Stimulated activated CD8-positive, alpha-beta memory T cell treated with anti-CD3 and anti-CD28 coated beads, Interleukin-2, amount 100 ng/mL, for 1 hour (primary cell): Measurements from ENCODE around the gene CCNK.

ENCODE experiments used
- DNase-seq, 2 donors: peaks; one replicate each; pipeline ENCODE4 v3.0.0-alpha.2; 2020; ENCODE audit warnings: low read depth in 2 of 2

CCNK gene

DNA sequence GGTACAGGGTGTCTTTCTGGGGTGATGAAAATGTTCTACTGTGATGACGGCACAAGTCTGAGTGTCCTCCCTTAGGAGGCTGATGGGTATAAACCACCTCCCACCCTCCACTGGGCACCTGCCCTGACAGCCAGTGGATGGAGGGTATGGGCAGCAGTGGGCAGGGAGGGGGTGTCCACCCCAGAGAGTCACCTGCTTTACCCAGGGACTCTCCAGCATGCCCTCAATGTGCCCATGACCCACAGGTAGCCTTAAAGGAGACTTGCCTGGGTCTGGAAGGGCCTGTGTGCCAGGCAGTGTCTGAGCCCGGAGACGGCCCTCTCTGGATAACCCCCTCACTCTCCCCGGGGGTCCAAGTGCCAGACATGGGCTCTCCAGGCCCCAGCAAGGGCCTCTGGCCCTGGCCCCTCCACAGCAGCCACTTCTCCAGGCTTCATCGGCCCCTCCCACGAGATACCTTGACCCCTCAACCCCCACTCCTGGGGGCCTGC is 38.8 kb downstream of the CCNK start:
- DNase-seq = no peak

DNA sequence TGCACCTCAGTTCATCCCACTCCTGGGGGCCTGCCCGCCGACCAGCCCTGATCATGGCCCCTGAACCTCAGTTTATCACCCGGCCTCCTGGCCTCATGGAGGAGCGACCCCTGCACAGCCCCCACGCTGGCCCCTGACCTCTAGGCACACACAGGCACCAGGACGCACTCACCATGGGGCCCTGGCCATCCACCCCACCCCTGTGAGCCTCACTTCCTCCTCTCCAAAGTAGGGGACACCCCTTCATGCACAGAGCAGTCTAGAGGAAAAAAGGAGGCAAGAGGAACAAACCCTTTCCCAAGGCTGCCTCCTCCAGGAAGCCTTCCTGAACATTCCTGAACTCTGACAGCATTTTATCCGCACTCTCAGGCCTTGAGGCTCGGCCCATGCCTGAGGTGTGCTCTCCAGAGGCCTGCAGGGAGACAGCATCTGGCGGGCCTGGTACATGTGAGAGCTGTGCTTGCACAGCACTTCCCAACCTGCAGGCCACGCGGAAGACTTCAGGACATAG is 39.4 kb downstream of the CCNK start:
- DNase-seq = no peak

DNA sequence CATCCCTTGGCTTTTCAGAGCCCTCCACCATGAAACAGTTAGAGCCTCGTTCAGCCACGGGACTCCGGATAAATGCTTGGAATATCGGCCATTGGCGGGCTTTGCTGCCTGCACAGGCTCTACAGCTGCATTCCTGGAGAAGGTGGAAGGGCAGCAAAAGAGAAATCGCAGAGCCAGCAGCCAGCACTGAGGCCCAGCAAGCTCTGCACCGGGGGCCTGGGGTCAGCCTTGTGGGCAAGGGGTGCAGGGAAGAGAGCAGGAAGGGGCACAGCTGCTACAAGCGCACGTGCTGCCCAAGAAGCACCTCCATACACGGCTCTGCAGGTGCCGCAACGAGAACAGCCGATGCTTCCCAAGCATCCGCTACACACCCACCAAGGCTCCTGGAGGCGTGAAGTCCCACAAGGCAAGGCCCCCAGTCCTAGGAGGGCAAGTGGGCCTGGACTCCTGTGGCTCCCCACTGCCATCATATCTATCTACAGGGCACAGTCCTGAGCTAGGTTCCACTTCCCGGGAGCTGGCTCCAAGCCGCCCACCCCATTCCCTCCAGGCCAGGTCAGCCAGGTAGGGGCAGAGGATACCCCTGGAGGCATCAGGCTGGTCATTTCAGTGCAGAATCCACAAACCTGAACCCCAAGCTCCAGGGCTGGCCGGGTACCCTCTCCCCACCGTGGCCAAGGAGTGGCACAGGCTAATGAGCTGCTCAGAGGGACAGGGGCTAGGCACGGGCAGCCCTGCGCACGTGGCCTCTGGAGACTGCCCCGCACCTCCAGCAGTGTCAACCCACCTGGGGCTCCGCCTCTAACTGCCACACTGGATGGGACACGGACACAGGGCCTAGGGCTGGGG is 40.2 kb downstream of the CCNK start:
- no peak for DNase-seq

DNA sequence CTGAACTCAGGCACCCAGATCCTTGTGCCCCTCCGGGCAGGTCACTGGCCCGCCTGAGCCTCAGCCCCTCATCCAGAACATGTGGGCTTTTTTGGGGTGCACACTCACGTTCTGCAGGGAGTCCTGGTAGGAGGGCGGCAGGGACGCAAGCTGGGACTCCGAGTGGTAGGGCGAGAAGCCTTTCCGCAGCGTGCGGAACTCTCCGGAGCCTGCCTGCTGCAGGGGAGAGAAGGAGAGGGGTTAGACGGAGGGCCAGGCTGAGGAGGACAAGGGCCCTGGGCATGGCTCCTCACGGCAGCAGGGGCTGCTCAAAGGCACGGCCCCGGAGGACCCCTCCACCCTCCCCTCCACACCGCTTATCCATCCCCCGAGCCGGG is 40.8 kb downstream of the CCNK start:
- no peak for DNase-seq

DNA sequence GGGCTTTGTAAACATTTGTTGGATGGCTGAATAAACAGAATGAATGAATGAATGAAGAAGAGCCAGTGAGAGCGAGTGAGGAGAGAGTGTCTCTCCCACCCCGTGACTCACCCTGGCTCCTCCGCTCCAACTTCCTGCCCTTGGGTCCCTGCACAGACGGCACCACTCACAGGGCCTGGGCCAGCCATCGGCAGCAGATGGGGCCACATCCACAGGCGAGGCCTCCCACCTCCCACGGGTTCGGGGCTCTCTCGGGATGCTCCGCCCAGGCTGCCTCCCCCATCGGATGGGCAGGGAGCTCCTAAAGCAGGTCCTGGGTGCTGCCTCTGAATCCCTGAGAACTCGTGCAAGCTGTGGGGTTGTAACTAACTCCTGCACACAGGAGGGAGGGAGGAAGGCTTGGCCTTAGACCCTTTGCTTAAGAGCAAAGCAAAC is 41.3 kb downstream of the CCNK start:
- DNase-seq = no peak

DNA sequence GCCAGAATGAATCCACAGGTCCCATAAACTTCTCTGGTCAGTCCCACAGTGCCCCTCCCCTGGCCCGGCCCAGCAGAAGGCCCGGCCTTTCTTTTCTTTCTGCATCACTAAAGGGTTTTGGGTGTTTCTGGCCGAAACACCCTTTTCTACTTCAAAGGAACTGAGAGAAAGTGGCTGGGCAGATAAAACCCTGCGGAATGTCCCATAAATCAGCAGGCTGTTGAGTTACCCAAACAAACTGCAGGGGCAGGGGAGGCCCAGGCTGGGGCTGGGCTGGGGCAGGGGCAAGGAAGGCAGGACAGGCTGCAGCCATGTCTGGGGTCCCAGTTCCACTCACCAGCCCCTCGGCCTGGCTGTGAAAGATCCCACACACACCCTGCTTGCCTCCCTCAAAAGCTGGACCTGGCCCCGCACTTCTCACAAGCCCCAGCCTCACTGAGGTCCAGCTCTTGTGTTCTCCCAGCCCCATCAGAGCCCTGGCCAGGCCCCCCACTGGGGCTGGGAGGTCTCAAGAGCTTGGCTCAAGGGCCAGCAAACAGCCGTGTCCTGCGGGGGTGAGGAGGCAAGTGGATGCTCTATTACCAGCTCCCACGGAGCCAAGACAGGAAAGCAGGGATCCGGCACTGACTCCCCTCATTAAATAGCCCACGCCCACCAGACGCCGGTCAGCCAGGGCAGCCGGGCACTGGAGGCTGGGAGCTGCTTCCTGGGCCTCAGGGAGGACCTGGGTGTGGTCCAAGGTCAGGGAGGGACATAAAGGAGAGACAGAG is 41.9 kb downstream of the CCNK start:
- DNase-seq = no peak

DNA sequence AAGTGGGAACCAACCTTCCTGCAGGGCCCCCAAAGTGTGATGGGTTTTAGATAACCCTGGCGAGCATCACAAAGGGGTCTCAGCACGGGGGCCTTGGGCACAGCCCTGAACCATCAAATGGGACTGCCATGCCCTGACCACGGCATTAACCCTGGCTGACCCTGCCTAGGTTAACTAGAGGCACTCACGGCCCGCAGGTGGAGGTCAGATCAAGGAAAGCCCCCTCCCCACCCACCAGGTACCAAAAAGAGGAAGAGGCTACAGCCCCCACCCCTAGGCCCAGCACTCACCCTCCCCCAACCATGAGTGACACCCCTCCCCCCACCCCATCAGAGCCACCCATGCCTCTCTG is 42.5 kb downstream of the CCNK start:
- no peak for DNase-seq

DNA sequence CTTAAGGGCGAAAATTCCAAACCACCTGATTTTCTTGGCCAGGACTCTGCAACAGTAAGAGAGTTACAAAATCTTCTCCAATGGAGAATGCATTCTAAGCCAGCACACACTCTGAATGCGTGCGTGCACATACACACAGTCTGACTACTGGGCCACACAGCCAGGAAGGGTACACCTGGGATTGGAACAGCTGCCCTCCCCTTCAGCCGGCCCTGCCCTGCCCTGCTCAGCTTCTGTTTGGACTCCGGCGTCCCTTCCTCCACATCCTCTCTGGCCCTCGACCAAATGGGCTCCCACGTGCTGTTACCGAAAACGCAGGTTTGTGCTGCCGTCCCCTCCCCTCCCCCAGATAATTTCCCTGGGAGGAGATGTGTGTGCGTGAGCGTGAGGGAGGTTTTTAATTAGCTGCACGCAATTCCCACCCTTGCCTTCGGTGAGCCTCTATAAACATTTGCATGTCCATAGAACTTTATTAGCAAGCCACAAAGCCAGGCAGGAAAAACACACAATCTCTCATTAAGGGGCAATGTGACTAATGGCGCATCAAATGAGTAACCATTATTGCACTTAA is 43.0 kb downstream of the CCNK start:
- no peak for DNase-seq

DNA sequence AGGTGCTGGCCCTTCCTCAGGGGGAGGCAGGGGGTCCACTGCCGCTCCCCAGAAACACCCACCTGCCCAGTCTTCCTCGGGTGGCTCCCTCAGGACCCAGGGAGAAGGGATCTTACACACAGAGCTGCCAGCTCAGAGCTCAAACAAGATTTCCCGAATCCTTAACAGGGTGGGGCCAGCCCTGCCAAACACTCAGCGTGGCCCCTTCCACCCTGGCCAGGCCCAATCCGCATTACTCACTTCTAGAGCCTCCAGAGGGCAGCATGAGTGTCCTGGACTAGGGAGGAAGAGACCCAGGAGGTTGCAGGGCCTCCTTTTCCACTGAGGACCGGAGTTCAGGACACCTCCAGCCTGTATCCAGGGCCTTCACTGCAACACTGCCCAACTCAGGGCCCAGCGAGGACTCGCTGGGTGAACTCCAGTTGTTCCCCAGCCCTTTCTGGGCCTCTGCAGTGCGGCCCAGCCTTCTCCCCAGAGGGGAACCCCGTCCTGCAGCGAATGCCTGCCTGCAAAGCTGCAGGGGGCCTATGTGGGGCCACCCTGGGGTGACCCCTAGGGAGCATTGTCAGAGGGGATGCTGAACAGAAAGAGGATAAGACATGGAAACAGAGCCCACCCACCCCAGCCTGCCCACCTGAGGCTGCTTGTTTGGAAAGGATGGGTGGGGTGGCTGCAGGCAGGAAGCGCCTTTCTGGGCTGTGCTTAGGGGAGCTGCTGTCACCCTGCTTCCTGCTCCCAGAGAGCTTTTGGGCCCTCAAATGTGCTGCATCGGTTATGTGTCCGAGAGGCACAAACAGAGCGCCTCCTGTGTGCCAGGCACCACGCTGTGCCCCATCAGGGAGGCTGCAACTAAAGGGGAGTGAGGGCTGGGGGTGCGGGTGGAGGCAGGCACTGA is 43.8 kb downstream of the CCNK start:
- no peak for DNase-seq

DNA sequence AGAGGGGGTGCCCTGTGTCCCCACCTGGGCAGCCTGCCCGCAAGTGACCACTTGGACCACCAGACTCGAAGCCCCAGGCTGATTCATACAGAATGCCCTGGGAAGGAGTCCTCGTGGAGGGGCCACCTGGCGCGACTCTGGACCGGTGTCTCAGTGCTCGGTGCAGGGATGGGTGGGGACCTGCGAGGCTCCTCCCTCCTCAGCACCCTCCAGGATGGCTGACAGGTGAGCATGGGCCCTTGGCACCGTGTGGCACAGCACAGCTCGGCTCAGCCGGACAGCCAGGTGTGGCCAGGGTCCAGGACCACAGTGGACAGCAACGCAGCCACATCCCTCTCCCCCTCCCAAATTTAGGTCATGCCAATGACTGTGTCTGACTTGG is 44.5 kb downstream of the CCNK start:
- no peak for DNase-seq

DNA sequence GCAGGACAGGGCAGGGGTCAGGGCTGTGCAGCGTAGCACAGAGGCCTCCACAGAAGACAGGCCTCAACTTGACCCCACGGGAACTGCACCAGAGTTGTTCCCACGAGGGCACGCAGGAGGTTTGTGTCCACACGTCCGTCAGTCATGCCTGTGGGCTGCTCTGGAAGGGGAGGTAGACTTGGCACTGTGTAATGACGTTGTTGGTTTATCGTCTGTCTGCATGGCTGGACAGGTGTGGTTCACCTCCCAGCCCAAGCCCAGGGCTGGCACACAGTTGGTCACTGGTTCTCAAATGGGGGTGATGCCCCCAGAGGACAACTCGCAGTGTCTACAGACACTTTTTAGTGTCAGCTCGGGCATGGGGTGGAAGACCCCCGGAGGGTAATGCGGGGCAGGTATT is 45.8 kb downstream of the CCNK start:
- no peak for DNase-seq

DNA sequence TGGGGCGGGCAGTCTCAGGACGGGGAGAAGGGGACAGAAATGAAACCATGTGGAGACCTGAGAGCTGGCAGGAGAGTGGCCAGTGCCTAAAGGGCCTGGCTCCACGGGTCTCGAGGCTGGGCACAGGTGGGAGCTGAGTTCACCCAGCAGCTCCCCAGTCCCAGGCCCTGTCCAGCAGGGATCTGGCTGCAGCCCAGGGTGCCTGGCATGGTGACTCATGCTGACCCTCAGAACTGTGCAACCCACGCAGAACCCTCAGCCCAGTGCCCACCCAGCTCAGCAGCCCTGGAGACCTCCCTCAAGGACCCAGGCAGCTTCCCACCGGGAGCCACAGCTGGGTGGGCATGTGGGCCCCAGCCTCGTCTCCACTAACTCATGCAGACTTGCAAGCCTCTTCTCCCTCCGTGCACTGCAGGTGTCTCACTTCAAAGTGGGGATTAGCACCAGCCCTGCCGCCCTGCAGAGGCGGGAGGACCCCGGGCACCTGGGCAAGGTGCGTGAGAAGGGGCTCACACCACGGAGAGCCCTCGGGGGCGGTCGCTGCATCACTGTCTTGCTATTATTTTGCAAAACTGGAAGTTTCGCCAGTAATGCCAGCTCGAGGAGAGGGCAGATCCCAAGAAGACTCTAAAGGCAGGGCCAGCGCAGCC is 46.3 kb downstream of the CCNK start:
- DNase-seq = no peak

DNA sequence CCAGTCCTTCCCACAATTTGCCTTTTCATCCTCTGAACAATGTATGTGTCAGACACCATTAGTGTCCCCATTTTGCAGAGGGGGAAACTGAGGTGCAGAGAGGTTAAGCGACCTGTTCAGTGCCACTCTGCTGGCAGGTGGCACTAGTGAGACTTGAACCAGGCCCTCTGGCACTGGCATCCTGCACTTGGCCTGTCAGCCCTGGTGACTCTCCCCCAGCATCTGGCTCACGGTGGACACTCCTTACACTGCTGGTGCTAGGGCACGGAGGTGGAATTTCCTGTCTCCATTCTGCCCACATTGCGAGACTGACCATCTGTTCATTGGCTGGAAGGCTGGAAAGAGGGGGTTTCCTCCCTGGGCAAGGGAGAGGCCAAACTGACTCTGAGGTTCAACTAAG is 48.7 kb downstream of the CCNK start:
- DNase-seq = no peak

DNA sequence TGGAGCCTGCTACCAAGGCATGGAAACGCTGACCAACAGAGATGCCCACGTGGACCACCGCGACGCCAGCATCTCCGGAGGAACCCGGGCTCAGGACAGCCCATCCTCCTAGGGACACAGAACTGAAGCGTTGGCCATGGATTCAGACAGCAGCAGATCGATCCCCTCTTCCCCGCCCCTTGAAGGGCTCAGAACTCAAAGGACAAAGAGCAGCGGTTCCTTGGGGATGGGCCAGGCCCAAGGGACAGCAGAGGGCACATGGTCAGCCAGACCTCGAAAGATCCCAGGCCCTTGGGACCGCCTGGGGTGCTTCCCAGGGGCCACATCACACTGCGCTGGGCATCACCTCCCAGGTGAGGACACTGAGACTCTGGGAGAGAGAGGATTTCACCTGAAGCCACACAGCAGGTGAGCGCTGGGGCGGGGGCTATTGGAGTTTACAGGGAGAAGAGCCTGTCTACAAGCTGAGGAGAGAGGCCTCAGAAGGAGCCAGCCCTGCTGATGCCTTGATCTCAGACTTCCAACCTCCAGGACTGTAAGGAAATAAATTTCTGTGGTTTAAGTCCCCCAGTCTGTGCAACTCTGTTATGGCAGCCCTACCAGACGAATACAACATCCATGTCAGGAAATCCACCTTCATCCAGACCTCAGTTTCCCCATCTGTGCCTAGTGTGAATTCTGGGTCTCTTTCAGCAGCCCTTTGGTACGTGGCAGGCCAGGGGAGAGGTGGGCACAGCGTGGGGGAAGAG is 49.4 kb downstream of the CCNK start:
- no peak for DNase-seq

DNA sequence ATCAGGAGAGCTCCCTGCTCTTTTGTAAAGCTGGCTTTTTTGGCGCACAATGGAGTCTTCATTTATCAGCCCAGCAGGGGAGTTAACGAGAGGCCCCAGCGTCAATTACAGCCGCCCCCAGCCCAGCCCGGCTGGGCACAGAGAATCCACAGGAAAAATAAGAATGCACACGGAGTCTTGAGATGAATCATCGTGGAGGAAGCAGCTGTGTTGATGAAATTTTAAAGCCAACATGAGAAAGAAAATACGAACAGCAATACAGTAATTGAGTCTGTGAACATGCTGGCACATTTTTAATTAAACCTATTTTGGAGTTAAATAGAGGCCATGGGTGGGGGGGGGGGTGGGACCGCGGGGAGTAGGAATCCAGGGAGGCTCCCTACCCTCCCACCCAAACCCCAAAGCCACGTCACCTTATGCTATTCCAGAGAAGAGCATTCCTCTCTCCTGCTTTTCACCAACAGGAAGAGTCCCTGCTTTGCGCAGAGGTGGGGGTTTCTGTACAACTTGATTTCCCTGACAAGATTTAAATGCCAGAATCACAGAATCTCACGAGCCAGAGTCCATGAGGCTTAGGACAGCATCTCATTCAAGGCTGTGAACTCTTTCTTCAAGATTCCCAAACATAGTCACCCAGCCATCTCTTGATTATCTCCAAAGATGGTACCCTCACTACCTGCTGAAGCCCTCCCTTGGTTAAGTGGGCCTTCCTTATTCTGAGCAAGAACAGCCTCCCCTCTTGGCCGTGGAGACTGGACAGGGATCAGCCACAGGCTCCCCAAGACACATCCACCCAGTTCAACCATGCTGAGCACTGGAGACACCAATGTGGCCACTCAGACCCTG is 50.3 kb downstream of the CCNK start:
- DNase-seq = no peak

DNA sequence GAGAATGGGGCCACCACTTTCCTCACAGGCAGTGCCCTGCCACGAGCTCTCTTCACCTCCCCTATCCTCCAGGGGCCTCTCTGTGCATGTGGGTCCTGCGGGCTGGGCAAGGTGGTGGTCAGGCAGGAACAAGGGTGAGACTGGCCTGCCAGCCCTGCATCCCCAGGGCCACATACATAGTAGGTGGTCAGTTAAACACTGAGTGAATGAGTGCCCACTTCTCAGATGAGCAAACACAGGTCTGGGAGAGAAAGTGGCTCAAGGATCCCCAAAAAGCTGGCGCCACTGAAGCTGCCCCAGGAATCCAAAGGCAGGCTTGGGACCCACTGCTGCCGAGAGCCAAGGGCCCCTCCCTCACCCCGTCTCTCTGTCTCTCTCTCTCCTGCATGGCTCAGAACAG is 51.1 kb downstream of the CCNK start:
- no peak for DNase-seq

DNA sequence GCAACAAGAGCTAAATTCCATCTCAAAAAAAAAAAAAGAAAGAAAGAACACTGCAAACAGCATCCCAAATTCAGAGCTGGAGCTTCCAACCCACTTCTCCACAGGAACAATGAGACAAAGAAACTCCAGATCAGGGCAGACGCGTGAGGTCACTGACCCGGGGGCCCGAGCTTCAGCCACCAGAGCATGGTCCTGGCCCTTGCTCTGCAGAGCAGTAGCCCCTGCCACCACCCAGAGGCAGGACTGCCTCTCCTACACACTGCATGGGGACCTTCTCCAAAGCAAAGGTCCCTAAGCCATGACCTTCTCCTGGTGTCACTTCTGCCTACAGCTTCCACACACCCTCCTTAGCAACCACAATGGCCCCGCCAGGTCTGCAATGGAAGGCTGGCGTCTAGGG is 53.1 kb downstream of the CCNK start:
- DNase-seq = no peak

DNA sequence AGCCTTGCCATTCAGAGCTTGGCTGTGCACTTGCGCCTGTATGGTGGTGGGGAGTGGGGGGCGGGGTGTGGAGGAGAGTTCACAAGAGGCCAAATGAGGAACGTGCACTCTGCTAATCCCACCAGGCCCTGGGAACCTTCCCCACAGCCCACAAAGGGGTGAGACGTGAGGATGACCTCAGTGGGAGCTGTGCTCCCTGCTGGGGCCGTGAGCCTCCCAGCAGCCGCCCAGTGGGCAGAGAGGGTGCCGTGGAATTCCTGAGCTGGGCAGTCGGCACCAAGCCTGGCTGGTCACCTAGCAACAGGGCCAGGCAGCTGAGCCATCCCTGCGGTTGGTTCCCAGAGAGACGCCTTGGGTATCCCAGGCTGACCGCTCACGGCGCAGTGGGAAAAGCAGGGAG is 53.7 kb downstream of the CCNK start:
- DNase-seq = no peak

DNA sequence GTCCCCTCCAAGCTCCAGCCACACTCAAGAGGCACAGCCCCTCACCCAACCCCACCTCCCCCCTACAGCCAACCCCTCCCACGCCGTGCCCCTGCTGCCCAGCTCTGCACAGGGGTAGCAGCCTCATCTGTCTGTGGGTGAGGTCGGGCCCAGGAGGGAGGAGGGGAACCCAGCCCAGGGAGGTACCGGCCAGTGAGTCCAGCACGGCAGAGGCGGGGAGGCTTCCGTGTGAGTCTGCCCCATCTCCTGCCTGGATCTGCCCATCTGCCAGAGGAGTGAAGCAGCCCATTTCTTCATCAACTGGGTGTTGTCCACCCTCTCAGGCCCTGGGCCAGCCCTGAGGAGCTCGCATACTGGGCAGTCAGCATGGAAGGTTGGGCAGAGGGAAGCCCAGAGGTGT is 54.2 kb downstream of the CCNK start:
- DNase-seq = no peak
